CD1c-positive myeloid dendritic cell (primary cell): ENCODE measurements around the gene DPYSL3.
"Not testable (repeated sequence)": the region's sequence is repeated elsewhere in the genome, so short reads cannot be mapped to it uniquely, and the experiment has no call there.

Experiments used
- DNase-seq: peaks from one replicate; pipeline ENCODE4 v3.0.0-alpha.2; 2016; ENCODE audit errors: extremely low spot score

The DPYSL3 gene

GRCh38 chr5:147369742-147370374, 140.0 kb downstream of the DPYSL3 start:
- no peak for DNase-seq

- not testable (repeated sequence) for DNase-seq
Measured at GRCh38 chr5:147367381-147367780, 142.5 kb downstream of the DPYSL3 start.

DNA sequence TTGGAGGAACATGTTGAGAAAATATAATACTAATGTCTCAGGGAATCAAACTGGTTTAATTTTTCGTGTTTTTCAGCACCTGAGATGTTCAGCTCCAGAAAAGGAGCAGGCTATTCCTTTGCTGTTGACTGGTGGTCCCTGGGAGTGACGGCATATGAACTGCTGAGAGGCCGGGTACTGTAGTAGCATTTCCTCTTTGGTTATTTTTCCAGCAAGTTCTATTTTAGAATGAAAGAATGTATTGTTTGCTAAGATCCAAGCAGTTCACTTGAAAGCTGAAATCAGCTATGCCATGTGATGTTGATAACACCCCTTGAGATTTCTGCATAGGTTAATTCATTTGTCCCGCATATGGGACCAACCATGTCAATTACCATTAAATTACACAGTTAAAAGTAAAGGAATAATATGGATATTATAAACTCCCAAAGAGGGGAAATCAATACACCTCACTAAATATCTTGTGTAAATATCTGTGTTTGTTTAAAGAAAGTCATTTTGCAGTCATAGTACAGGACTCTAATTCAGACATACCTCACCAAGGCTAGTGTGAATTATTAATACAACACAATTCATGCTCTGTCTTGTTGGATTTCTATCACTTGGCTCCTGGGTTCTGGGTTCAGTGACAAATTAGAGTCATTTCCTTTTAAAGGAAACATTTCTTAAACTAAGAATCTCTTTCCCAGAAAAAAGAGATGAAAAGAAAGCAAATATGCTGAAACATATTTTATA, 148.3 kb downstream of the DPYSL3 start:
- no peak for DNase-seq

DNA sequence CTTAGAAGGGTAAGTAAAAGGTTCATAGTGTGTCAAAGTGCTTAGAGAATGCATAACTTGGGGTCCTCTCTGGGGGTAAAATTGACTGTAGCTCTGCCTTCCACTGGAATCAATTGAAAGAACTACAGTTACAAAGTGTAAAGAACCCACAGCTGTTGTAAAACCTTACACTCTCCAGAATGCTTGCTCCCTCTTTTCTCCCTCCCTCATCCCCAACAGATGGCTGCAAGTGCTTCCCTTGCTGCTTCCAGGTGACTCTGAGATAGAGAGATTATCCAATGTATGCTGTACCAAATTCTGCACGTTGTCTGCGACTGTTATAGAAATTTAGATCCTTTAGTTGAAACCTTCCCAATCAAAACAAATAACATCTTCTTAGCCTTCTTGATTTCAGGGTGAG, 149.1 kb downstream of the DPYSL3 start:
- DNase-seq: no peak

GRCh38 chr5:147359581-147359980, 150.3 kb downstream of the DPYSL3 start:
- DNase-seq: no peak

- DNase-seq: no peak
Measured at GRCh38 chr5:147359101-147359500, 150.8 kb downstream of the DPYSL3 start.

DNA sequence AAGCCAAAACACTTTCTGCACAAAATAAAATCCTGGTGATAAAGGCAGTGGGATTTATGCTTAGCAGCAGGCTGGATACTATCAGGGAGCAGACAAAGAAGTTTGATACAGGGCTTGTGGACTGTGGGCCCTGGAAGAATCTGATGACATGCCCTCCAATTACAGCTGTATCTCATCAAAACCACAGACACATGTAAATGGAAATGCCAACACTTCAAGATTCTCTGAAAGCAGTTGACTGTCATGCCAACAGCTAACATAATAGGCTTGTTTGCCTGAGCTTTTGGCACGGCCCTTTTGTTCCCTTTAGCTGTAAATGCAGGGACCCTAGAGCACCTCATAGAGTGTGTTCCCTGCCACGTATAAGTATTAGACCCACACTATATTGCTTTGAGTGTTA, 160.6 kb downstream of the DPYSL3 start:
- no peak for DNase-seq

DNA sequence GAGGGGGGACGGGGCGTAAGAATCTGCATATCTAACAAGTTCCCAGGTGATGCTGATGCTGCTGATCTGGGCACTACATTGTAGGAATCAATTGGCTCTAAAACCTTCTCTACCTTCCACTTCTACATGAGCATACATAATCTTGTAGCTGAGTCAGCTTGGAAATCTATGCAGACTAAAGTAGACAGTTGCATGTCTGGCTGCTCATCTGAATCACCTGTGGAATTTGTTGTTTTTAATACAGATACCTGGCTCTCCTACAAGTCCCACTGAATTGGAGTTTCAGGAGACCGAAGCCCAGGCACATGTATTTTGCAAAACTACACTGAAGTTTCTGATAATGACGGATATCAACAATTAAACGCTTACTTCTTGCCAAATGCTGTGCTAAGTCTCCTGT, 161.4 kb downstream of the DPYSL3 start:
- no peak for DNase-seq

GRCh38 chr5:147348046-147348445, 161.8 kb downstream of the DPYSL3 start:
- DNase-seq: no peak

DNA sequence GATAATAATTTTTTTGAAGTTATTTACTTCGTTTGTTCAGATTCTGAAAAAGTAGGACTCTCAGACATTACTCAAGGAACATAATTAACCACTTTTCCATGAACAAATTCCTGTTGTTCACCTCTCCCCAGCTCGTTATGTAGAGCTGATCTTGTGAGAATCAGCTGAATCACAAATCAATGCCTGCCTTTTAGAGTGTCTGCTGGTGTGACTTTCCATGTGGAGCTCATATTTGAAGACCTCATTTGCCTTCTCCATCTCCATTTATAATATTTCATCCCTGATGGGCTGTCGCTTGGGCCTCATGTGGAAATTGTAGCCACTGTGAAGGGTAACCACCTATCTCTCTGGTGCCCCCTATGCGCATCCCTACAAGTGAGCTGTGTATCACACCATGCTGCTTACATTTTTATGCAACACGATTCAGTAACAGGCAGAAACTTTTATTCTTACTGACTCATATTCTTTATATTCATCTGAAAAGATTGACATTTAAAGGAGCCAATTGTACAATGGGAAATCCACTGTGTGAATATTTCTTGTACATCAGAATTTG, 163.8 kb downstream of the DPYSL3 start:
- DNase-seq: no peak

DNA sequence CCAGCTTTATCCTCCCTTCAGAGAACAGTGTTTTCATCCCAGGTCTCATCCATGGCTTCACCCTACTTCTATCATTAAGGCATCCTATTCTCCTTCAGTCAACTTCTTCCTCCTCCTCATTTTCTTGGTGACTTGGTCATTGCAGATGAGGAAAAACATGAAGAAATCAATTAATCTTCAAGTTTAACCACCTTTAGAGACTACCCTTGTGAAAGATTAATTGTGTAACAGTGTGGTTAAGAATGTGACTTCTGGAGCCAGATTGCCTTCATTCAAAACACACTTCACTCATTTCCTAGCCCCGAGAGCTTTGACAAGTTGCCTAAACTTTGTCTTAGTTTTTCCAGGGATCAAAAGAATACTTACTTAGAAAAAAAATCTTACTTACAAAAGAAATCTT, 165.0 kb downstream of the DPYSL3 start:
- no peak for DNase-seq

DNA sequence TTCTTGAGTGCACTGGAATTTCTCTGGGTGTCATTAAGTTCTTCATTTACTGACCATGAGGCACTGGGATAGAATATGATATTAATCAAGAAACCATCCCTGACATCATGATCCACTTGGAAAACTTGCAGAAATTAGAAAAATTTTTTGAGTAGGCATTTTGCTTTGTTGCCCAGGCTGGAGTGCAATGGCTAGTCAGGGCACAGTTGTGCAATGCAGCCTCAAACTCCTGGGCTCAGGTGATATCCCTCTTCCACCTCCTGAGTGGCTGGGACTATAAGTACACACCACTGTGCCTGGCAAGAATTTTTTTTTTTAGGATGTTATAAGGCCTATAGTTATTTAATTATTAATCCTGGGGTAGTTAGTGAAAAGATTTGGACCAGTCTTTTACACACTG, 168.5 kb downstream of the DPYSL3 start:
- no peak for DNase-seq

- no peak for DNase-seq
Measured at GRCh38 chr5:147340941-147341340, 168.9 kb downstream of the DPYSL3 start.
